Osteoblast (primary cell): Measurements from ENCODE around the gene CHRD. TPM values are rescaled to one million over a fixed set of nuclear protein-coding genes. Genes with fewer than 3 reads are reported as not detected.

ENCODE experiments used
- DNase-seq: peaks from one replicate; pipeline ENCODE4 v3.0.0; 2011; ENCODE audit warnings: low spot score, mixed read lengths; ENCODE audit not compliant: insufficient read length; ENCODE audit errors: missing footprints
- H2AFZ ChIP-seq: 2 replicates; pipeline ENCODE4 v1.6.0; 2011; ENCODE audit warnings: mild to moderate bottlenecking, low read length
- H3K27ac ChIP-seq: 2 replicates; pipeline ENCODE4 v1.5.1; 2011; ENCODE audit warnings: mild to moderate bottlenecking, low read depth, low read length, moderate library complexity
- H3K27me3 ChIP-seq: 2 replicates; pipeline ENCODE4 v1.6.0; 2012; ENCODE audit warnings: mild to moderate bottlenecking, control low read depth, inconsistent platforms, low read length, moderate library complexity; ENCODE audit not compliant: insufficient read depth
- H3K36me3 ChIP-seq: 2 replicates; pipeline ENCODE4 v1.5.1; 2011; ENCODE audit warnings: mild to moderate bottlenecking, low read length, control low read depth, moderate library complexity; ENCODE audit not compliant: insufficient read depth
- H3K4me1 ChIP-seq: 2 replicates; pipeline ENCODE4 v1.5.1; 2011; ENCODE audit warnings: mild to moderate bottlenecking, low read length, control low read depth, moderate library complexity; ENCODE audit not compliant: insufficient read depth
- H3K4me2 ChIP-seq: 2 replicates; pipeline ENCODE4 v1.6.0; 2011; ENCODE audit warnings: mild to moderate bottlenecking, low read length; ENCODE audit not compliant: insufficient read depth
- H3K4me3 ChIP-seq: fragments of 200-600 bp; sonication (generic); 3 replicates; pipeline ENCODE4 v1.5.1; 2012; ENCODE audit warnings: mild to moderate bottlenecking, low read length, inconsistent platforms; ENCODE audit not compliant: insufficient read depth
- H3K79me2 ChIP-seq: 2 replicates; pipeline ENCODE4 v1.6.0; 2012; ENCODE audit warnings: mild to moderate bottlenecking, low read length, control low read depth, inconsistent platforms; ENCODE audit not compliant: insufficient read depth
- H3K9me3 ChIP-seq: 2 replicates; pipeline ENCODE4 v1.5.1; 2011; ENCODE audit warnings: low read depth, low read length, control low read depth
- H4K20me1 ChIP-seq: 2 replicates; pipeline ENCODE4 v1.6.0; 2012; ENCODE audit warnings: mild to moderate bottlenecking, low read length, control low read depth; ENCODE audit not compliant: insufficient read depth
- total RNA-seq: library from RNA; depleted of rRNA; stranded (reverse); fragments of >200 nt; gene quantifications from 2 replicates; pipeline ENCODE4 v1.2.3, GENCODE V29; 2012
- TF ChIP-seq, protein P1 (sequence below): IDR thresholded peaks from 2 replicates; pipeline ENCODE4 v1.5.1; 2011; ENCODE audit warnings: mild to moderate bottlenecking, low read depth, low read length, moderate library complexity; ENCODE audit errors: extremely low read depth

Gene CHRD
- total RNA-seq, 1 donor = 0.36 TPM

- no peak overlapping the region for H3K4me2 ChIP-seq
- H3K27ac ChIP-seq = no peak overlapping the region
- peak; percentile 95 for DNase-seq
- H3K36me3 ChIP-seq = peaks cover 3% of the 10 kb centered on the region
- no peak overlapping the region for H2AFZ ChIP-seq
- no peak overlapping the region for H3K4me3 ChIP-seq
- peaks cover 8% of the 10 kb centered on the region for H3K4me1 ChIP-seq
- H3K79me2 ChIP-seq = no peaks in the 10 kb centered on the region
- no peaks in the 10 kb centered on the region for H3K27me3 ChIP-seq
- no peaks in the 10 kb centered on the region for H3K9me3 ChIP-seq
- H4K20me1 ChIP-seq = peaks cover 8% of the 10 kb centered on the region
- TF ChIP-seq, protein P1, sequence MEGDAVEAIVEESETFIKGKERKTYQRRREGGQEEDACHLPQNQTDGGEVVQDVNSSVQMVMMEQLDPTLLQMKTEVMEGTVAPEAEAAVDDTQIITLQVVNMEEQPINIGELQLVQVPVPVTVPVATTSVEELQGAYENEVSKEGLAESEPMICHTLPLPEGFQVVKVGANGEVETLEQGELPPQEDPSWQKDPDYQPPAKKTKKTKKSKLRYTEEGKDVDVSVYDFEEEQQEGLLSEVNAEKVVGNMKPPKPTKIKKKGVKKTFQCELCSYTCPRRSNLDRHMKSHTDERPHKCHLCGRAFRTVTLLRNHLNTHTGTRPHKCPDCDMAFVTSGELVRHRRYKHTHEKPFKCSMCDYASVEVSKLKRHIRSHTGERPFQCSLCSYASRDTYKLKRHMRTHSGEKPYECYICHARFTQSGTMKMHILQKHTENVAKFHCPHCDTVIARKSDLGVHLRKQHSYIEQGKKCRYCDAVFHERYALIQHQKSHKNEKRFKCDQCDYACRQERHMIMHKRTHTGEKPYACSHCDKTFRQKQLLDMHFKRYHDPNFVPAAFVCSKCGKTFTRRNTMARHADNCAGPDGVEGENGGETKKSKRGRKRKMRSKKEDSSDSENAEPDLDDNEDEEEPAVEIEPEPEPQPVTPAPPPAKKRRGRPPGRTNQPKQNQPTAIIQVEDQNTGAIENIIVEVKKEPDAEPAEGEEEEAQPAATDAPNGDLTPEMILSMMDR = peak; percentile 73
Measured at GRCh38 chr3:184354121-184354728, 25.6 kb upstream of the CHRD start.

DNA sequence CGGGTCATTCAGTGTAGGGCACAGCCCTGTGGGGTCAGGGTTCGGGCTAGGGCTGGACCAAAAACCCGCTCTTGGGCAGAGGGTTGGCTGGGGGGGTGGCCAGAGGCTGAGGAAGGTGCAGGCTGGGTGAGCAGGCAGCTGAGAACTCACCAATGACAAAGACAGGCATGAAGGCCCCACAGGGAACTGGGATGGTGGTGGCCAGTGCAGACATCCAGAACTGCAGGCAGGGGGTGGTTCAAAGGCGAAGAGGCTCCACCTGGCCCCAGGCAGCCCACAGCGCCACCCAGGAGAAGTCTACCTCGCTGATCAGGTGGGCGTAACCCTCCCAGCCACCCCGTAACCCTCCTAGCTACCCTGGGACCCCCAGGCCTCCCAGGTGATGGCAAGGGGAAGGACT is 25.1 kb upstream of the CHRD start:
- H3K4me3 ChIP-seq = no peak overlapping the region
- no peaks in the 10 kb centered on the region for H3K9me3 ChIP-seq
- no peak overlapping the region for H3K27ac ChIP-seq
- H4K20me1 ChIP-seq = peaks cover 8% of the 10 kb centered on the region
- no peaks in the 10 kb centered on the region for H3K79me2 ChIP-seq
- DNase-seq = no peak
- no peak overlapping the region for H2AFZ ChIP-seq
- H3K36me3 ChIP-seq = peaks cover 3% of the 10 kb centered on the region
- TF ChIP-seq, protein P1 = no peak
- H3K27me3 ChIP-seq = no peaks in the 10 kb centered on the region
- H3K4me2 ChIP-seq = no peak overlapping the region
- peaks cover 8% of the 10 kb centered on the region for H3K4me1 ChIP-seq

GRCh38 chr3:184355261-184356040 is 24.4 kb upstream of the CHRD start:
- Histone ChIP-seq H3K4me1 (peaks cover 9% of the 10 kb centered on the region), H4K20me1 (peaks cover 8% of the 10 kb centered on the region), H3K79me2 (no peaks in the 10 kb centered on the region), H3K27me3 (no peaks in the 10 kb centered on the region), H2AFZ (no peak overlapping the region), H3K36me3 (peaks cover 3% of the 10 kb centered on the region), H3K4me2 (no peak overlapping the region), H3K4me3 (no peak overlapping the region), H3K9me3 (no peaks in the 10 kb centered on the region), H3K27ac (peak overlapping the region; percentile 2)
- TF ChIP-seq, protein P1 = no peak
- peak; percentile 86 for DNase-seq
